ENCODE data around the gene INPP4A.
"Not testable (repeated sequence)": the region's sequence is repeated elsewhere in the genome, so short reads cannot be mapped to it uniquely, and the experiment has no call there.

The INPP4A gene

GRCh38 chr2:98444436-98445176 is at the start of gene INPP4A:
INPP4A (plus strand) TSS chr2:98444858; CDS start chr2:98520049, 75,191 bp downstream.
- DNase-seq = peak; percentile 43

DNA sequence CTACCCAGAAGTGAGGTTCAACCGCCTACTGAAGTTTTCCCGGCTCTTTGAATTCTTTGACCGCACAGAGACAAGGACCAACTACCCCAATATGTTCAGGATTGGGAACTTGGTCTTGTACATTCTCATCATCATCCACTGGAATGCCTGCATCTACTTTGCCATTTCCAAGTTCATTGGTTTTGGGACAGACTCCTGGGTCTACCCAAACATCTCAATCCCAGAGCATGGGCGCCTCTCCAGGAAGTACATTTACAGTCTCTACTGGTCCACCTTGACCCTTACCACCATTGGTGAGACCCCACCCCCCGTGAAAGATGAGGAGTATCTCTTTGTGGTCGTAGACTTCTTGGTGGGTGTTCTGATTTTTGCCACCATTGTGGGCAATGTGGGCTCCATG is 48.7 kb upstream of the INPP4A start:
- DNase-seq = no peak

DNA sequence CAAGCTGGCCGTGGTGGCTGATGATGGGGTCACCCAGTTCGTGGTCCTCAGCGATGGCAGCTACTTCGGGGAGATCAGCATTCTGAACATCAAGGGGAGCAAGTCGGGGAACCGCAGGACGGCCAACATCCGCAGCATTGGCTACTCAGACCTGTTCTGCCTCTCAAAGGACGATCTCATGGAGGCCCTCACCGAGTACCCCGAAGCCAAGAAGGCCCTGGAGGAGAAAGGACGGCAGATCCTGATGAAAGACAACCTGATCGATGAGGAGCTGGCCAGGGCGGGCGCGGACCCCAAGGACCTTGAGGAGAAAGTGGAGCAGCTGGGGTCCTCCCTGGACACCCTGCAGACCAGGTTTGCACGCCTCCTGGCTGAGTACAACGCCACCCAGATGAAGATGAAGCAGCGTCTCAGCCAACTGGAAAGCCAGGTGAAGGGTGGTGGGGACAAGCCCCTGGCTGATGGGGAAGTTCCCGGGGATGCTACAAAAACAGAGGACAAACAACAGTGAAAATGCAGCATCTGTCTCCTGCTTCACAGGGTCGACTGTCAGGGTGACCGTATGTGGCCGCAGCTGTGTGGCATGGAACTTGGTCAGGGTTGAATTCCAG is 47.8 kb upstream of the INPP4A start:
- DNase-seq = no peak

- DNase-seq = no peak
These were observed 45.5 kb upstream of the INPP4A start for GRCh38 chr2:98399140-98399539.

- DNase-seq = no peak
These were observed 40.8 kb upstream of the INPP4A start for GRCh38 chr2:98403878-98404277.

DNA sequence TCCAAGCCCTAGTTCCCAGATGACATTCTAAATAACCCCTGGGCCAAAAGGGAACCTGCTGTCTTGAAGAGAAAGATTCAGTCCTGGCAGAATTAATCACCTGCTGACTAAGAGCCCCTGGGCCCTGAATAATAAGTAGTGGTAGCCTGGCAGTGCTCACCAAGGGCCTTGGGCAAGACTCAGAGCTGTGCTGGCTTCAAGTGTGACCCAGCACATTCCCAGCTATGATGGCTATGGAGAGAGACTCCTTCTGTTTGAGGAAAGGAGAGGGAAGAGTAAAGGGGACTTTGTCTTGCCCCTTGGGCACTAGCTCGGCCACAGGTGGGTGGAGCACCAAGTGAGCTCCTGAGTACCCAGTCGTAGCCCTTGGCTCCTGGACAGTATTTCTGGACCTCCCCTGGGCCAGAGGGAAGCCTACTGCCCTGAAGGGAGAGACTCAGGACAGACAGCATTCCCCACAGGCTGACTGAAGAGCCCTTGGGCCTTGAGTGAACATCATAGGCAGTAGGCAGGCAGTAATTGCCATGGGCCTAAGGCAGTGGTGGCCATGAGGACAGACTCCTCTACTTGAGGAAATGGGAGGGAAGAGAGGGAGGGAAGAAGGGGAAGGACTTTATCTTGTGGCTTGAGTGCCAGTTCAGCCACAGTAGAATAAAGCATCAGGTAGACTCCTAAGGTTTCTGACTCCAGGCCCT is 40.0 kb upstream of the INPP4A start:
- no peak for DNase-seq

DNA sequence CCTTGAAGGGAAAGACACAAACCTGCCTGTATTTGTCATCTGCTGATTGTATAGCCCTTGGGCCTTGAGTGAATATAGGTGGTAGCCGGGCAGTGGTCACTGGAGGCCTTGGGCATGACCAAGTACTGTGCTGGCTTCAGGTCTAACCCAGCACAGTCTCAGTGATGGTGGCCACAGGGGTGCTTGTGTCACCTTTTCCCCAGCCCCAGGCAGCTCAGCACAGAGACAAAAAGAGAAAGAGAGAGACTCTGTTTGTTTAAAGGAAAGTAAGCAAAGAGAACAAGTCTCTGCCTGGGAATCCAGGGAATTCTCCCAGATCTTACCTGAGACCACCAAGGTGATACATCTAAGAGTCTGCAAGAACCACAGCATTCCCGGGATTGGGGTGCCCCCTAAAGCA is 39.4 kb upstream of the INPP4A start:
- DNase-seq = no peak

- no peak for DNase-seq
These were observed 36.5 kb upstream of the INPP4A start for GRCh38 chr2:98408155-98408554.

GRCh38 chr2:98412751-98413458 is 31.8 kb upstream of the INPP4A start:
- no peak for DNase-seq

DNA sequence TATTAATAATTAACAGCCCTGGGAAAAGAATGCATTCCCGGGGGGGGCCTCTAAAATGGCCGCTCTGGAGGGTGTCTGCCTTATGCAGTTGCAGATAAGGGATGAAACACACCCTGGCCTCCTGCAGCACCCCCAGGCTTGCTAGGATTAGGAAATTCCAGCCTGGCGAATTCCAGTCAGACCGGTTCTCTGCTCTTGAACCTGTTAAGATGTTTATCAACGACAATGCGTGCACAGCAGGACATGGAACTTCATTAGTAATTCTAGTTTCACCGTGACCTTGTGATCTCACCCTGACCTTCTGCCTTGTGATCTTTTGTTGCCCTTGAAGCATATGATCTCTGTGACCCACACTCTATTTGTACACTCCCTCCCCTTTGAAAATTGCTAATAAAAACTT is 30.4 kb upstream of the INPP4A start:
- DNase-seq = not testable (repeated sequence)

GRCh38 chr2:98415719-98416248 is 28.9 kb upstream of the INPP4A start:
- DNase-seq = not testable (repeated sequence)

GRCh38 chr2:98416383-98417159 is 28.1 kb upstream of the INPP4A start:
- DNase-seq = no peak

DNA sequence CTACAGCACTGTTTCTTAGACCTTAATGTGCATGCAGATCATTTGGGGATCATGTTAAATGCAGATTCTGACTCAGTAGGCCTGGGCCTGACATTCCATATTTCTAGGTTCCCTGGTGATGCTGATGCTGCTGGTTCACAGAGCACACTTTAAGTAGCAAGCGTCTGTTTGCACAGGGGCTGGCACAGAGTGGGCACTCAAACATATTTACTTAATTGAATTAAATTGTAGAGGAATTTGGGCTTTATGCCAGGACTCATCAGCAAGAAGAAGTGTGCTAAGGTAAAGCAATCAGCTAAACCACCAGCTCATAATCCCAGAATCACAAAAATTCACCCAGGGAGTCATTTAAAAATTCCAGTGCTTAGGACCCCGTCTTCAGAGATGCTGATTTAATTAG is 25.1 kb upstream of the INPP4A start:
- DNase-seq = no peak

DNA sequence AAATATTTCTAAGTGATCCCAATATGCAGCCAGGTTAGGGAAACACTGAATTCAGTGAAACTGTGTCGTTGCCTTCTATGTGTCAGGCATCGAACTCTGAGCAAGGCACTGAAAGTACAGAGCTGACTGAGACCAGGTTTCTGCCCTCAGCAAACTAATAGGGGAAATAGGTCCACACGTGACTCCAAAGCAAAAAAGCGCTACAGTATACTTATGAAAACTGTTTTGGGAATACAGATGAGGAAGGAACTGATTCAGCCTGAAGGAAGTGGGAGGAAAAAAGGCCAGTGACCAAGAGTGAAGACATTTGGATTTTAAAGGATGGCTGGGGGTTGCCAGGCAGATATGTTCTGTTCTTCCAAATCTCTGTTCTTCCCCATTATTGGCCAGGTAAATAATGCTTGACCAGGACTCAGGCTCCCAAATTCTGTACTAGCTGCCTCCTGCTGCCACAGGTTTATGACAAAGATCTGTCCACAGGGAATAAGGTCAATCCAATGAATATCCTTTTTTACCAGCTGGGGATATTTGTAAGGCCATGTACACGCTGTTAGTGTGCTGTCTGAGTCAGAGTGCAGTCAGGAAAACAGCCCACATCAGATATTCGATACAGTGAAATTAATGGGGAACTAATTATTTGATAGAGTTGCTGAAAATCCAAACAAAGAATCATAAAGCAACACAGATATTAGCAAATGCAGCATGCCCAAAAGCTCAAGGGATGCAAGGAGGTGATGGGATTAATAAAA is 24.5 kb upstream of the INPP4A start:
- no peak for DNase-seq

- DNase-seq = no peak
These were observed 22.2 kb upstream of the INPP4A start for GRCh38 chr2:98422449-98422848.

DNA sequence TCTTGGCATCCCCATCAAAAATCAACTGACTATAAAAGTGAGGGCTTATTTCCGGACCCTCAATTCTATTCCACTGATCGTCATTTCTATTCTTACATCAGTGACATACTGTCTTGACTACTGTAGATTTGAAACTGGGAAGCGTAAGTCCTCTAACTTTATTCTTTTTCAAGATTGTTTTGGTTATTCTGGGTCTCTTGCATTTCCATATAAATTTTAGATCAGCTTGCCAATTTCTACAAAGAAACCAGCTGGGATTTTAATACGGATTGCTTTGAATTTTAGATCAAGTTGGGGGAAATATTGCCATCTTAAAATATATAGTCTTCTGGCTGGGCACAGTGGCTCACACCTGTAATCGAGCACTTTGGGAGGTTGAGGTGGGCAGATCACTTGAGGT is 17.9 kb upstream of the INPP4A start:
- DNase-seq = no peak

DNA sequence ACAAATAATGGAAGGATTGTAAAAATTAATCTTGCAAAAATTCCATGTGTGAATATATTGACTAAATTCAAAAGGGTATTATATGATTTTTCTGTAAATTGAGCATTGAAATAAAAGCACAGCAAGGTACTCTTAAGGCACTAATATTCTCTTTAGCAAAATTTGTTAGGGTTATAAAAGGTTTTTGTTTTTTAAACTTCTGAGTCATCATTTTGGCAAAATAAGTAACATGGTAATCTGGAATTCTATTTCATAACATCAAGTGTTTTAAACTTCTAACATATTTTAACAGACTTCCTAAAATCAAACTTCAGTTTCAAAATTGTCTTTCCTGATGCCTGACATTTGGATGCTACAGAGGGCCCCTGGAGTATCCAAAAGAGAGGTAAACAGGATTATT is 12.5 kb upstream of the INPP4A start:
- no peak for DNase-seq

GRCh38 chr2:98433363-98433964 is 11.2 kb upstream of the INPP4A start:
- no peak for DNase-seq

DNA sequence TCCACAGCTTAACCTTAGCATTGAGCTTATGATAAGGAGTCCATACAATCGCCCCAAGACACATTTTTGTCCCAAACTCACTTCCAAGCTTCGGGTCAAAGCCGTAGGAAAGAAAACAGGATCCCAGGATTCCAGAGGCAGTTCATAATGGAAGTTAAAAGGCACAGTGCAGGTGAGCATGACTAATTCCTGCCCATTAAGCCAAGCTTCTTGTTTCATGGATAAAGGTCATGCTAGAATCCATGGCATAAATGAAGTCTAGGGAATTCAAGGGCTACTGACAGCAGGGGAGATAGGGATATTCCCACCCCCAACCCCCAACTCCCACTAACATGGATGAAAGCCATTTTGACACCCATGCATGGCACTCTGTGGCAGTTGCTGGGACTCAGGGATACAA is 10.2 kb upstream of the INPP4A start:
- DNase-seq = no peak

GRCh38 chr2:98435670-98436069 is 9.0 kb upstream of the INPP4A start:
- DNase-seq = peak; percentile 10

- DNase-seq = no peak
These were observed 7.9 kb upstream of the INPP4A start for GRCh38 chr2:98436734-98437133.

All from DMS153 (cell line).